ENCODE data around the gene SNX7.

DNA sequence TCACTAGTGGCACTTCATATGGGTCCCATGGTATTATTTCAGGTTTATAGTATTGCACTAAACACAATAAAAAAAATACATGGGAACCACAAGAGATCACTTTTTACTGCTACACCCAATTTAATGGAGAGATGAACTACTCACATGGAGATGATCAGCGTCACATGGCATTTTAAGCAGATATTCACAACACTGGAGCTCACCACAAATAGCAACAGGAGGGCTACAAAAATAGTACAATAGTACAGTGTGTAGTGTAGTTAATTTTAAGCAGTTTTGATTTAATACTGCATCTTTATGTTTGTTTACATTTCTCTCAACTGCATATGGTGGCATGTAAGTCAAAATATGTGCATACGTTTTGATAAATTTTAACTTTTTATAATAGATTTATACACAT is 31.0 kb downstream of the SNX7 start:
- TF ChIP-seq, protein P1, sequence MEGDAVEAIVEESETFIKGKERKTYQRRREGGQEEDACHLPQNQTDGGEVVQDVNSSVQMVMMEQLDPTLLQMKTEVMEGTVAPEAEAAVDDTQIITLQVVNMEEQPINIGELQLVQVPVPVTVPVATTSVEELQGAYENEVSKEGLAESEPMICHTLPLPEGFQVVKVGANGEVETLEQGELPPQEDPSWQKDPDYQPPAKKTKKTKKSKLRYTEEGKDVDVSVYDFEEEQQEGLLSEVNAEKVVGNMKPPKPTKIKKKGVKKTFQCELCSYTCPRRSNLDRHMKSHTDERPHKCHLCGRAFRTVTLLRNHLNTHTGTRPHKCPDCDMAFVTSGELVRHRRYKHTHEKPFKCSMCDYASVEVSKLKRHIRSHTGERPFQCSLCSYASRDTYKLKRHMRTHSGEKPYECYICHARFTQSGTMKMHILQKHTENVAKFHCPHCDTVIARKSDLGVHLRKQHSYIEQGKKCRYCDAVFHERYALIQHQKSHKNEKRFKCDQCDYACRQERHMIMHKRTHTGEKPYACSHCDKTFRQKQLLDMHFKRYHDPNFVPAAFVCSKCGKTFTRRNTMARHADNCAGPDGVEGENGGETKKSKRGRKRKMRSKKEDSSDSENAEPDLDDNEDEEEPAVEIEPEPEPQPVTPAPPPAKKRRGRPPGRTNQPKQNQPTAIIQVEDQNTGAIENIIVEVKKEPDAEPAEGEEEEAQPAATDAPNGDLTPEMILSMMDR (IDR thresholded peaks at IDR 0.05) = no peak
- TF ChIP-seq, protein P2, sequence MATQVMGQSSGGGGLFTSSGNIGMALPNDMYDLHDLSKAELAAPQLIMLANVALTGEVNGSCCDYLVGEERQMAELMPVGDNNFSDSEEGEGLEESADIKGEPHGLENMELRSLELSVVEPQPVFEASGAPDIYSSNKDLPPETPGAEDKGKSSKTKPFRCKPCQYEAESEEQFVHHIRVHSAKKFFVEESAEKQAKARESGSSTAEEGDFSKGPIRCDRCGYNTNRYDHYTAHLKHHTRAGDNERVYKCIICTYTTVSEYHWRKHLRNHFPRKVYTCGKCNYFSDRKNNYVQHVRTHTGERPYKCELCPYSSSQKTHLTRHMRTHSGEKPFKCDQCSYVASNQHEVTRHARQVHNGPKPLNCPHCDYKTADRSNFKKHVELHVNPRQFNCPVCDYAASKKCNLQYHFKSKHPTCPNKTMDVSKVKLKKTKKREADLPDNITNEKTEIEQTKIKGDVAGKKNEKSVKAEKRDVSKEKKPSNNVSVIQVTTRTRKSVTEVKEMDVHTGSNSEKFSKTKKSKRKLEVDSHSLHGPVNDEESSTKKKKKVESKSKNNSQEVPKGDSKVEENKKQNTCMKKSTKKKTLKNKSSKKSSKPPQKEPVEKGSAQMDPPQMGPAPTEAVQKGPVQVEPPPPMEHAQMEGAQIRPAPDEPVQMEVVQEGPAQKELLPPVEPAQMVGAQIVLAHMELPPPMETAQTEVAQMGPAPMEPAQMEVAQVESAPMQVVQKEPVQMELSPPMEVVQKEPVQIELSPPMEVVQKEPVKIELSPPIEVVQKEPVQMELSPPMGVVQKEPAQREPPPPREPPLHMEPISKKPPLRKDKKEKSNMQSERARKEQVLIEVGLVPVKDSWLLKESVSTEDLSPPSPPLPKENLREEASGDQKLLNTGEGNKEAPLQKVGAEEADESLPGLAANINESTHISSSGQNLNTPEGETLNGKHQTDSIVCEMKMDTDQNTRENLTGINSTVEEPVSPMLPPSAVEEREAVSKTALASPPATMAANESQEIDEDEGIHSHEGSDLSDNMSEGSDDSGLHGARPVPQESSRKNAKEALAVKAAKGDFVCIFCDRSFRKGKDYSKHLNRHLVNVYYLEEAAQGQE (IDR thresholded peaks at IDR 0.05) = no peak
- no peak for TF ChIP-seq FOSB (CRISPR knock-in tag; IDR thresholded peaks at IDR 0.05)
- TF ChIP-seq NPAS2 (CRISPR knock-in tag; IDR thresholded peaks at IDR 0.05; ENCODE audit: borderline replicate concordance) = no peak
- no peak for TF ChIP-seq RARB (CRISPR knock-in tag; IDR thresholded peaks at IDR 0.05)
- no peak for TF ChIP-seq ESRRA (IDR thresholded peaks at IDR 0.05; ENCODE audit: borderline replicate concordance, low read length)
- TF ChIP-seq CBX8 (IDR thresholded peaks at IDR 0.05) = no peak

All from A549 (cell line).